ENCODE results near the gene PAX2. TPM values are rescaled to one million over a fixed set of nuclear protein-coding genes. Genes with fewer than 3 reads are reported as not detected.

PAX2 gene
- total RNA-seq, 1 experiment from 2014 or later, result not detected

- DNase-seq (ENCODE audit: extremely low read depth, low read depth), result peak; percentile 33
Observed at GRCh38 chr10:100872034-100872791, 126.8 kb downstream of the PAX2 start.

GRCh38 chr10:100873146-100873826 lies 127.9 kb downstream of the PAX2 start:
- DNase-seq (ENCODE audit: extremely low read depth, low read depth), result no peak

DNA sequence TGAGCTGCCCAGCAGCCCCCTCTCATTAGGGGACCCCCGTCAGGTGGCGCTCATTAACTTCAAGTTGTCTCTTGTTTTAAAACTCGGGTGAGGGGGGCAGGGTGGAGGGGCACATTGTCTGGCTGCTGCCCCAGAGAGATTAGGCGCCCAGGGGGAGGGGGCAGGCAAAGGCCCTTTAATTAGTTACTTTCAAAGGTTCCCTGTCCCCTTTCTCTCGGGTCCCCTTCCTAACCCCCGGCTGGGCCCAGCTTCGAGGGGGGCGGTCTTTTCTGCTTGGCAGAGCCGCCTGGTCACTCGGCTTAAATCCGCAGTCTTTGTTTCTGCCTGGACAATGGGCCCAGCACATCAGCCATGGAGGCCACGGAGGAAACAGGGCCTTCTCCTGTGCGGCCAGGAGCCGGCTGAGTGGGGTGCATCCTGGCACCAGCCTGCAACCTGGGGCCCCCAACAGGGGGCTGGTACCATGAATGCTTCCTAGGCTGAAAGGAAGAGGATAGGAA lies 128.5 kb downstream of the PAX2 start:
- no peak for DNase-seq (ENCODE audit: extremely low read depth, low read depth)

DNA sequence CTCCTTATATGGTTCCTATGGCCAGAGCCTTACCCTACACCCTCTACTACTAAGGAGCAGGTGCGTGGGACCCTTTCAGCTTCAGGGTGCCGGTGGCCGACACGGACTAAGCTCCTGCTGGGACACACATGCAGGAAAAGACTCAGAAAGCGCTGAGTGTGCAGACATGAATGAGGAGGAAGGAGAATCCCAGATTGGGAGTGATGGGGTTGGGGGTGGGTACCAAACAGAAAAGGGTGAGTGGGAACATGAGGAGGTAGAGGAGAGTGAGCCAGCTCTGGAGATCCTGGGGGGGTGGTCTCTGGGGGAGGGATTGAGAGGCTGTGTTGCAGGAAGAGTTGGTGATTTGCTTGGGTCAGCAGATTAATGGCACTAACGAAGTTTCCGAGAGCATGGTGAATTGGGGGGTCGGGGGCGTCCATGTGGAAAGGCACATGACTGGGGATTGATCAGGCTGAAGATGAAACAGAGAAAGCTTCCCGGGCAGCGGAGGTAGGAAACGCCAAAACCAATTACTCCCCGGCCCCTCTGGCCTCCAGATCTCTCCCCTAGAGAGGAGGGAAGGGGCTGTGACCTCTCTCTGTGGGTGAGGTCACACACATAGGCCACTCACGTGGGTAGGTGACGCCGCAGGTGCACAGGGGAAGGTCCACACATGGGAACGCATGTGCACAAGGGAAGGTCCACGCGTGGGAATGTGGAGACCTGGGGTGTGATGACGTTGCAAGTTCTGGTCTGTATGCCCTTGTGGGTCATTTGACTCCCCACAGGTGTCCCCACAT lies 129.5 kb downstream of the PAX2 start:
- DNase-seq (ENCODE audit: extremely low read depth, low read depth), result no peak

- no peak for DNase-seq (ENCODE audit: extremely low read depth, low read depth)
Observed at GRCh38 chr10:100875484-100876166, 130.2 kb downstream of the PAX2 start.

DNA sequence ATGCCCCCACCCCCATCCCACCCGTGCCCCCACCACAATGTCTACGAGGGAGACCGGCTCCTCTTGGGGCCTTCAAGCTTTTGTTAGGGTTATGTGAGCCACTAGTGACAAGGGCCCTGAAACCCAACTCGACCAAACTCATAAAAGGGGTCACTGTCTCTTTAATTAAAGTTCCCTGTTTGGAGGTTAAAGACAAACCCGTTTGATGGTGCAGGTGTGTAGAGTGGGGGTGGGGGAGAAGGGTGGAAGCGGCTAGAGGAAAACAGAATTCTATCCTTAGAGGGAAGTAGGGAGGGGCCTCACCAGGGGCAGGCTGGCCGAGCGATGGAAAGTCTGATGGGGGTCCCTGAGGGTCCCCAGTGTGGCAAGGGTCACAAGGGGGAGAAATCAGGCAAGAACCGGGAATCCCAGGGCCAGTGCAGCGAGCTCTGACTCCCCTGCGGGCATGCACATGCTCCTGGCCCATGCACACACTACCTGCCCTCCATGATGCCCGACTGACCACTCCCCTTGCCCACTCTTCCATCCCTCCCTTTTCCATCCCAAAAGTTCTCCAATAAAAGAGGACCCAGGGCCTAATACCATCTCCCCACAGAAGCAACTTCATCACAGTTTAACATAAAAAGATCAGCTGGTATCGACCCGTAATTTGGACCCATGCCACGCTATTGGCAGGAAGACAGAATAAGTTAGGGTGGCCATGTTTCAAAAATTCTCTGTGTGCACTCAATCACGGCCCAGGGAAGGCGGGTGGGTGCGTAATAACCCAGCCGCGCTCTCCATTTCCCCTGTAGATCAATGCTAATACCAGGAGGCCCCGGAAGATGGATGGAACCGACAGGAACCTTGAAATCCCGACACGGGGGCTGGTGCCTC lies 131.4 kb downstream of the PAX2 start:
- no peak for DNase-seq (ENCODE audit: extremely low read depth, low read depth)

- DNase-seq (ENCODE audit: extremely low read depth, low read depth), result no peak
Observed at GRCh38 chr10:100877461-100877850, 132.1 kb downstream of the PAX2 start.

GRCh38 chr10:100878291-100878910 lies 133.0 kb downstream of the PAX2 start:
- DNase-seq (ENCODE audit: extremely low read depth, low read depth), result peak; percentile 76

Other genes starting within 250 kb of the PAX2 start
- 2.0 and 2.6 TPM in 2 replicates for gene SEC31B, start 225.7 kb upstream of the PAX2 start, total RNA-seq (2014; rRNA removed; shearing (Covaris generic))
- gene NDUFB8, start 215.7 kb upstream of the PAX2 start, total RNA-seq (2014; rRNA removed; shearing (Covaris generic)), result 433 and 456 TPM in 2 replicates
- gene HIF1AN, start 209.6 kb upstream of the PAX2 start, total RNA-seq (2014; rRNA removed; shearing (Covaris generic)), result 7.8 and 9.3 TPM in 2 replicates
- 24.9 and 26.1 TPM in 2 replicates for gene SLF2, start 167.4 kb downstream of the PAX2 start, total RNA-seq (2014; rRNA removed; shearing (Covaris generic))
- 1.1 and 1.7 TPM in 2 replicates for gene SEMA4G, start 223.9 kb downstream of the PAX2 start, total RNA-seq (2014; rRNA removed; shearing (Covaris generic))
- gene MRPL43, start 241.9 kb downstream of the PAX2 start, total RNA-seq (2014; rRNA removed; shearing (Covaris generic)), result 72.4 and 78.9 TPM in 2 replicates
- 14.3 and 19.9 TPM in 2 replicates for gene TWNK, start 242.0 kb downstream of the PAX2 start, total RNA-seq (2014; rRNA removed; shearing (Covaris generic))